ENCODE measurements around the gene RAB27A.

Gene RAB27A

DNA sequence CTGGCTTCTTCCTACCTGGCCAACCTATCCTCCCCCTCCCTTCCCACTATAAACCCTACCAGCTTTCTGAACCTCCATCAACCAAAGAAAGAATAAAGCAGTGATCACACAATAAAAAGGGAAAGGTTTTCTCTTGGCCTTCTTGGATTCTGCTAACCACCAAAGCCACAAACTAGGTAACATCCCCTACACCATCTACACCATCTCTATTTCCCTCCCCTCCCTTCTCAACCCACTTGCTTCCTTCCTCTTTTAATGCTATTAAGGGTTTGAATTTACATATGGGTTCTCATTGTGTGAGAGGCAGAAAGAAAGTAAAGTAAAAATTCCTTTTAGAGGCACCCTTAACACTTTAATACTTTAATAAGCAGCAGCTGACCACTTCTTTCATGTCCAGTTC lies 67.0 kb downstream of the RAB27A start:
- DNase-seq (ENCODE audit: low read depth) = no peak

- peak; percentile 16 for DNase-seq (ENCODE audit: low read depth)
Observed at GRCh38 chr15:55221090-55222011, 68.3 kb downstream of the RAB27A start.

DNA sequence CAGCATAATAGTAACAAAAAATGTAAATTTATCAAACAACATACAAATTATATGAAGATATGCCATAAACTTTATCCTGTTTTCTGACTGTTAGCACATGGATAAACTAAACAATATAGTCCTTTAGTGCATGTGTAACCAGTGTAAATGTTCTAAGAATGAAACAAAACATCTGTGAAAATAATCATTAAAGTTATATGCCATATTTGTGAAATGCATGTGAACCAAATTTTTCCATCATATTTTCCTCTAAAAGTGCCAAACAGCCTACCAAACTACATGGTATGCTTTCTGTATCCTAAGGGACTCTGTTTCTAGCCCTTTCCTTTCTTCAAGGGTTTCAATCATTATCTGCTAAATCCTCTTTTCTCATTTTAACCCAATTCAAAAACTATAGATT lies 69.0 kb downstream of the RAB27A start:
- no peak for DNase-seq (ENCODE audit: low read depth)

GRCh38 chr15:55218056-55218455 lies 71.6 kb downstream of the RAB27A start:
- no peak for DNase-seq (ENCODE audit: low read depth)

GRCh38 chr15:55204464-55204863 lies 85.1 kb downstream of the RAB27A start:
- DNase-seq (ENCODE audit: low read depth) = no peak

DNA sequence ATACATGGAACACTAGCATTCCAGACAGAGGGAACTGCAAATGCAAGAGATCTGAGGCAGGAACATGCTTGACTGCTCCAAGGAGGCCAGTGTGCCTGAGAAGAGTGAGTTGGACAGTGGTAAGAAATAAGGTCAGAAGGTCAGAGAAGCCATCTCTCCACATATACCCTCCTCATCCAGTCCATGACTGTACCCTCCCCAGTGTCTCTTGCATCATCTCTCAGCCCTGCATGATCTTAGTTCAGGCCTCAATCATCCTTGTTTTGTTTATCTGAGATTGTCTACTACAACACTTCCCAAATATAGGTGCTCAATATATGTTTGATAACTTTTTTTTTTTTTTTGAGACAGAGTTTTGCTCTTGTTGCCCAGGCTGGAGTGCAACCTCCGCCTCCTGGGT lies 87.4 kb downstream of the RAB27A start:
- no peak for DNase-seq (ENCODE audit: low read depth)

GRCh38 chr15:55198706-55199105 lies 90.9 kb downstream of the RAB27A start:
- DNase-seq (ENCODE audit: low read depth) = no peak

GRCh38 chr15:55197719-55198118 lies 91.9 kb downstream of the RAB27A start:
- no peak for DNase-seq (ENCODE audit: low read depth)

GRCh38 chr15:55197362-55197705 lies 92.3 kb downstream of the RAB27A start:
- DNase-seq (ENCODE audit: low read depth) = no peak

DNA sequence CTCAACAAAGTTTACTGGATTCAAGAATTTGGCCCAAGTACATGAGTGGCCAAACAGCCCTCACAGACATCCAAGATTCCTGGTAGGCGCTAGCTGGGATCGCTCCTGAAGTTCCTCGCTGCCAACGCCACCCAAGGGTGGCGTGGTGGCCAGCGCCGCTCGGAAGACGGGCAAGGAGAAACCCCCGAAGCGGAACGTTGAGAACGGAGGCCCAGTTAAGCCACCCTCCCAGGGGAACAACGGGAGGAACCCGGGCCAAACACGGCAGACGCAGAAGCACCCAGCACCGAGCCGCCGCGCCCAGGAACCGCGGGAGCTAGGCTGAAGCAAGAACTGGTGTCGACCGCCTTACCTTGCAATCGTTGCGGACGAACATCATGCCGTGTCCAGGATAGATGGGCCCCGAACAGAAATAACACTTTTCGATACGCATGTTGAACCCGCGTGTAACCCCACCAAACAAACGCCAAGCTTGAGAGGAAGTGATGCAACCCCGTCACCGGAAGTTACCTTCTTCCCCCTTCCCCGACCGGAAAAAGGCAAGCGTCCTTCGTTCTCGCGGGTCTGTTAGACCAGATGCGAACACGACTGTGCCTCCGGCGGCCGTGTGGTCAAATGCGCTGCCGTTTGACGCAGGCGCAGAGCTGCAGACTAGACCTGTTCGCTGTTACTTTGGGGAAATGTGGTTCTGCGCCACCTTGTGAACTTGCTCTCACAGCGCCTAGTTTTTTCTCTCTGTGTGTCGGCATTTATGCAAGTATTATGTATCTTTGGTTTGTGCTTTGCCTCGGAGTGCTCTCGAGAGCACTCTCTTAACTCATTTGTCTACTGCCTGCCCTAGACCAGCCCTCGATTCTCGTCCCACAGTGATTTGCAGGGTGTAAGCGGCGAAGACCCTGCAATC lies 92.9 kb downstream of the RAB27A start, which contains the start of gene RSL24D1:
RSL24D1 (minus strand) TSS at position 484 of the 904 bp plus-strand sequence; CDS start at position 433, 51 bp downstream.
- peak; percentile 89 for DNase-seq (ENCODE audit: low read depth)

DNA sequence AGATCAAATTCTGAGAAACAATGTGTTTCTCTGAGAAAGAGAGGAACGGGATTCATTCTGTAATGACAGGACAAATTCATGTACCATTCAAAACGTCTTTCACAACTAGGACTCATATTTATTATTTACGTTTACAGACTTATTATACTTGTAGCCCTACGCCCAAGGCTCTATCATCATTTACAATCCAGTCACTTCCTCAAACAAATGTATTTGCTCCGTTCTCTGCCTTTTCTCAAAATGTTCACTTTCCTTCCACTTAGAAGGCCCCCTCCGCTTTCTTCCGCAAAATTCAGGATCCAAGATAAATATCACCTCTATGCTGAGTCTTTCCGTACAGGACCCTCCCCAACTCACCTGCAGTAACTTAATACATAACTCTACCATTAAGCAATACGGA lies 93.6 kb downstream of the RAB27A start:
- DNase-seq (ENCODE audit: low read depth) = no peak

- no peak for DNase-seq (ENCODE audit: low read depth)
Observed at GRCh38 chr15:55194256-55194655, 95.4 kb downstream of the RAB27A start.

- DNase-seq (ENCODE audit: low read depth) = no peak
Observed at GRCh38 chr15:55186331-55186730, 103.3 kb downstream of the RAB27A start.

- DNase-seq (ENCODE audit: low read depth) = no peak
Observed at GRCh38 chr15:55183679-55184078, 105.9 kb downstream of the RAB27A start.

DNA sequence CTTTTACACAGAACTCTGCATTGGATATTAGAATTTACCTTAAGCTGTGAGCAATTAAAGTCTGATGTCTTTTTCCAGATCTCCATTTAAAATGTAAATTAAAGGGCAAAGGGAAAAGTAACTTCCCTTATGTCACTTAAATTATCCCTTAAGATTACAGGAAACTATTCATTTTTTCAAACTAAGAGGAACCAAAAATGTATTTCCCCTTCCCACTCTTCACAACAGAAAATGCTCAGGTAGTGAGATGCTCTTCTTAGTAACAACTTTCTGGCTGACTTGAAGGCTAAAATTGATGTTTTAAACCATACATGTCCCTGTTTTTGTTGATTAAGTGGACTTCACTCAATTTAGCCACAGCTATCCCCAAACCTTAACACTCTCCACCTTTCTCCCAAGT lies 110.5 kb downstream of the RAB27A start:
- no peak for DNase-seq (ENCODE audit: low read depth)

- no peak for DNase-seq (ENCODE audit: low read depth)
Observed at GRCh38 chr15:55170361-55170760, 119.3 kb downstream of the RAB27A start.

- peak; percentile 18 for DNase-seq (ENCODE audit: low read depth)
Observed at GRCh38 chr15:55168350-55168974, 121.2 kb downstream of the RAB27A start.

DNA sequence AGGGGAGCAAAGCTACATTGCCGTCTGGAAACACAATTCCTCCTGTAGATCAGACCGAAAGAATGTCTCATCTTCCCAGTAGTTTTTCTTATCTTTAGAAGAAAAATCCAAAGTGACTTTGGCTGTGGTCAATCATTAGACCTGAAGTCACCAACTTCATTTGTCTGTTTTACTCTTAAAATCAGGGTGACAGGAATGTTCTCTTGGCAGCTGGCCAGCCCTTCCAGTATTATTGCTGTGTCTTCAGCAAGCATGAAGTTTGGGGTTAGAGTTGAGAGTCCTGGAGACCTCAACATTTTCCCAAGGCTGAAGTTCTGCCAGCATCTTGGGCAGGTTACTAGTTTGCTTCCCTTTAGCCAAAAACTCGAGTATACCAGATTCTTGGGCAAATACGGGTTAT lies 125.3 kb downstream of the RAB27A start:
- DNase-seq (ENCODE audit: low read depth) = no peak

Data from stimulated activated CD8-positive, alpha-beta memory T cell treated with anti-CD3 and anti-CD28 coated beads, Interleukin-7, amount 100 ng/mL, for 24 hours (primary cell).